Fibroblast of skin of abdomen (primary cell): ENCODE measurements around the gene MUC22. TPM values are rescaled to one million over a fixed set of nuclear protein-coding genes. Genes with fewer than 3 reads are reported as not detected.
"Not testable (repeated sequence)": the region's sequence is repeated elsewhere in the genome, so short reads cannot be mapped to it uniquely, and the experiment has no call there.

Source experiments
- DNase-seq: peaks from one replicate; pipeline ENCODE4 v3.0.0-alpha.2; 2013
- polyA plus RNA-seq, 2 experiments: library from polyadenylated mRNA; unstranded; fragments of 120-200 nt; gene quantifications; one replicate each; pipeline ENCODE4 v1.2.1, GENCODE V29; 2013; ENCODE audit not compliant: insufficient read length in 2 of 2

MUC22 gene
- not detected for polyA plus RNA-seq (2013, experiment 1 of 2; ENCODE audit: insufficient read length)
- polyA plus RNA-seq (2013, experiment 2 of 2; ENCODE audit: insufficient read length), result not detected

- DNase-seq, result peak; percentile 70
These were observed at the start of gene MUC22 for GRCh38 chr6:31010393-31011060. Gene MUC22, plus strand, starts transcription at chr6:31010474. Its CDS starts 233 bp downstream, at chr6:31010707.

GRCh38 chr6:30960907-30961673, 49.2 kb upstream of the MUC22 start:
- DNase-seq, result peak; percentile 20

DNA sequence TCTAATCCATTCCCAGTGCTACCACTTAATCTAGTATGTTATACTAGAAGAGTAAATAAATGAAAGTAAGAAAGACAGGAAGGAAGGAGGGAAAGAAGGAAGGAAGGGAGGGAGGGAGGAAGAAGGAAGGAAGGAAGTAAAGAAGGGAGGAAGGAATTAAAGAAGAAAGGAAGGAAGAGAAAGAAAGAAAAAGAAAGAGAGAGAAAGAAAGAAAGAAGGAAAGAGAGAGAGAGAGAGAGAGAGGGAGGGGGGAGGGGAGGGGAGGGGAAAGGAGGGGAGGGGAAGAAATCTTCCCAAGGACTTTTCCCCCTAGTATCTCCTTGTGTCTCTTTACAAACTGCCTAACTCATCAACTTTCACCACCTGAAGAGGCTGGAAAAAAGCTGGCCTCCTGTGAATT, 47.6 kb upstream of the MUC22 start:
- DNase-seq, result no peak

- peak; percentile 25 for DNase-seq
These were observed 46.6 kb upstream of the MUC22 start for GRCh38 chr6:30963641-30964040.

GRCh38 chr6:30964075-30964474, 46.2 kb upstream of the MUC22 start:
- no peak for DNase-seq

DNA sequence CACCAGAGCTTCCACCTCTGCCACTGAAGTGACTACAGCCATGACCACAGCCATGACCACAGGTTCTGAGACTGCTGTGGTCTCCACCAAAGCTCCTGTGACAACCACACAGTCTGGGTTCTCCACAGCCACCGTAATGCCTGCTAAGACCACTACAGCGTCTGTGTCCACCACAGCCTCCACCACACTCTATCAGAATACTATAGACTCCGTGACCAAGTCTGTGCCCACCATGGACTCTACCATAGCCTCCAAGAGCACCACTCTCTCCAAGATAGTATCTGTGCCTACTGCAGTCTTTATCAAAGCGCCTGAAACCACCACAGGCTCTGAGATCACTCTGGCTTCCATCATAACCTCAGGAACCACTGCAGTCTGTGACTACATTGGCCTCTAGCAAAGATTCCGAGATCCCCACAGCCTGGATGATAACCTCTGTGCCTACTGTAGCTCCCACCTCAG, 45.1 kb upstream of the MUC22 start:
- no peak for DNase-seq

- no peak for DNase-seq
These were observed 44.1 kb upstream of the MUC22 start for GRCh38 chr6:30966154-30966553.

- DNase-seq, result not testable (repeated sequence)
These were observed 41.1 kb upstream of the MUC22 start for GRCh38 chr6:30969171-30969570.

- DNase-seq, result no peak
These were observed 39.3 kb upstream of the MUC22 start for GRCh38 chr6:30970946-30971345.

- no peak for DNase-seq
These were observed 37.5 kb upstream of the MUC22 start for GRCh38 chr6:30972816-30973215.

- no peak for DNase-seq
These were observed 35.6 kb upstream of the MUC22 start for GRCh38 chr6:30974490-30975252.

DNA sequence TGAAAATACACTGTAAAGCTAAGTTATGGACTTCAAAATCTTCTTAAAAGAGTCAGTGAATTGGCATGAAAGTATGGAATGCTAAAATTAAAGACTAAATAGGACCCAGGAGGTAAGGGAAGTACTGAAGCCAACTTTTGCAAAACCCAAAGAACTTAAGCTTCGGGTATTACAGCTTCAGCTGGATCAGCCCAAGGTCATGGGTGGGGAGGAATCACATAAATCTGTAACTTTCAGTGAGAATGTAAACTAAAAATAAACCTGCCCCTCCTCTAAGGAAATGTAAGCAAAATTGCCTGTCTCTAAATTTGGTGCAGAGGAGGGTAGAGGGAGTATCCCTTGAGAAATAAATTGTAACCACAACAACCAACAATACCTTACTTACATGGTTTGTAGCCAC, 31.1 kb upstream of the MUC22 start:
- peak; percentile 31 for DNase-seq

GRCh38 chr6:30979690-30980089, 30.6 kb upstream of the MUC22 start:
- no peak for DNase-seq

- peak; percentile 80 for DNase-seq
These were observed 28.1 kb upstream of the MUC22 start for GRCh38 chr6:30981942-30982772.

DNA sequence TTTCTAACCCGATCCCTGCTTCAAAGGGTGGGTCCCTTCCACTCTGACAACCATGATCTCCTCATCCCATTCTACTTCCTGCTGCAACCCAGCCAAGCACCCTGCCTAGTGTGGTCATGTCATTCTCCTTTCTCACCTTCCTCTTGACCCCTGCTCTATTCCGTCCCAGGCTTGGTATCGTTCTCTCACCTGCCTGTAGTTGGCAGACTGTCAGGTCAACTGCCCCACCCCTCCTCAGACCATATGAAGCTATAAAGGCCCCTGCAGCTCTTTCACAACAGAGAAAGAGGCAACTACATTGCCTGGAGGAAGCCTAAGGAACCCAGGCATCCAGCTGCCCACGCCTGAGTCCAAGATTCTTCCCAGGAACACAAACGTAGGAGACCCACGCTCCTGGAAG, 26.8 kb upstream of the MUC22 start, which contains the start of gene MUC21:
Gene MUC21 (plus strand): TSS at position 280 of the 400 bp plus-strand sequence. CDS start 241 bp downstream, outside the sequence.
- no peak for DNase-seq

DNA sequence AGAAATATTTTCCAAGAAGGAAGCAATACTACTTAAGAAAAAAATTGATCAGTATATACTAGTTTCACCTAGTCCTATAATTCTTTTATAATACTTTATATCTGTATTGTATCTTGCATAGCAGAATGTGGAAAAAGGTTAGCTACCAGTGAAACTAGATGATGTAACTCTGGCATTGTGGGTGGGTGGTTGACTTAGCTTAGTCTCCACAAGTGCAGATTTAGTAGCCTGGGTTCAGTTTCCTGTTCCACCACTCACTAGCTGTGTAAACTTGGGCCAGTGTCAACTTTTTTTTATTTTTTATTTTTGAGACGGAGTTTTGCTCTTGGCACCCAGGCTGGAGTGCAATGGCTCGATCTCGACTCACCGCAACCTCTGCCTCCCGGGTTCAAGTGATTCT, 24.8 kb upstream of the MUC22 start:
- DNase-seq, result no peak

DNA sequence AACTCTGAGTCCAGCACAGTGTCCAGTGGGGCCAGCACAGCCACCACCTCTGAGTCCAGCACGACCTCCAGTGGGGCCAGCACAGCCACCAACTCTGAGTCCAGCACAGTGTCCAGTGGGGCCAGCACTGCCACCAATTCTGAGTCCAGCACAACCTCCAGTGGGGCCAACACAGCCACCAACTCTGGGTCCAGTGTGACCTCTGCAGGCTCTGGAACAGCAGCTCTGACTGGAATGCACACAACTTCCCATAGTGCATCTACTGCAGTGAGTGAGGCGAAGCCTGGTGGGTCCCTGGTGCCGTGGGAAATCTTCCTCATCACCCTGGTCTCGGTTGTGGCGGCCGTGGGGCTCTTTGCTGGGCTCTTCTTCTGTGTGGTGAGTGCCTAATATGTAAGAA, 23.0 kb upstream of the MUC22 start:
- DNase-seq, result no peak

- no peak for DNase-seq
These were observed 22.0 kb upstream of the MUC22 start for GRCh38 chr6:30988209-30988825.

DNA sequence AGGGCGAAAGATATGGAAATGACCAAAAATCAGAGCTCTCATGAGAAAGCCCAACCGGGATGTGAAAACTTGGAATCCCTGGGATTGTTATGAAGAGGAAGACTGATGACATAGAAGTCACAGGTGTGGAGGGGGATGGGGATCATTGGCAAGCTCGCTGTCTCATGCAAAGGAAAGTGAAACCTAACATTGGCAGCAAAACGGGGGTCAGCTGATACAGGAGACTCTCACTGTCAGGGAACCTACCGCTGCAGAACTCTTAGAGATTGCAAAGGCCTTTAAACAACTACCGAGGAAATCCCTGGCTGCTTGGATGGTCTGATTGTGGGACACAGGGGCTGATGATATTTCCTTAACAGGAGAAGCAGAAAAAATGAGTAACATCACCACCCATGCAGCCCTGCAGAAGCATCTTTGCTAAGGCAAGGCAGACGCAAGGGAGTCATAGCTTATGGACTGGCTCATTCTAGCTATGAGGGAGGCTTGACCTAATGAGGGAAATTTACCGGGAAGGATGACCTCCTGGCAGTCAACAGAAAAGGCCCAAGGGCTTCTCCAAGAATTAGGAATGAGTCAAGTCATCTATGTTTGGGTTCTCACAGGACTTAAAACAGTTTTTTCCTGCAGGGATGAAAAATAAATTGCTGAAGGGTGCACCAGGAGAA, 19.7 kb upstream of the MUC22 start:
- DNase-seq, result no peak

GRCh38 chr6:30991891-30992290, 18.4 kb upstream of the MUC22 start:
- DNase-seq, result no peak

DNA sequence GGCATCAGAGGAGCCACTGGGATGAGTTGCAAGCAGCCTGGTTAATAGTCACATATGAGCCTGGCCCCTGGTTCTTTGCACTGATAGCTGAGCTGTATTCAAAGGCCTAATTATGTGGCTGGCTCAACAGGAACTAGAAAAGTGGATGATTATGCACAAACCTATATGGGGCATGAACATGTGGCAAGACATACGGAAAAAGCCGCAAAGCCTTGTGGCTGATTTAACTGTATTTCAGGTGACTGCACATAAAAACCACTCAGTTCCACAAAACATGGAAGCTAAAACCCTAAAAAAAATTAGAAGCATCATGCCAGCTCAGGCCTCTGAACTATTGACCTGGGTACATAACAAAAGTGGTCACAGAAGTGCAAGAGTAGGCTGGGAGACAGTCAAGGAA, 13.0 kb upstream of the MUC22 start:
- DNase-seq, result no peak
